Transverse colon (tissue), 4 donors: Measurements from ENCODE around the gene SDK1.

Experiments
- CTCF ChIP-seq, 5 experiments: fragments of 200-600 bp in 3 of 5; fragments of 450-650 bp in 2 of 5; sonication (generic) in 3 of 5; IDR thresholded peaks; 1 replicate in 2 of 5; 2 replicates in 3 of 5; pipeline ENCODE4 v1.5.1; 2016 to 2017; ENCODE audit warnings: antibody characterized with exemption in 5 of 5, inconsistent platforms in 3 of 5, mild to moderate bottlenecking in 2 of 5, moderate library complexity in 1 of 5
- EP300 ChIP-seq: sonication (generic); formaldehyde crosslinking; IDR thresholded peaks from one replicate; pipeline ENCODE4 v1.6.1; 2017; ENCODE audit warnings: antibody characterized with exemption, low read depth
- POLR2AphosphoS5 ChIP-seq, 3 donors: sonication (generic); formaldehyde crosslinking; IDR thresholded peaks; one replicate each; pipeline ENCODE4 v1.6.1; 2016; ENCODE audit warnings: antibody characterized with exemption in 3 of 3

DNA sequence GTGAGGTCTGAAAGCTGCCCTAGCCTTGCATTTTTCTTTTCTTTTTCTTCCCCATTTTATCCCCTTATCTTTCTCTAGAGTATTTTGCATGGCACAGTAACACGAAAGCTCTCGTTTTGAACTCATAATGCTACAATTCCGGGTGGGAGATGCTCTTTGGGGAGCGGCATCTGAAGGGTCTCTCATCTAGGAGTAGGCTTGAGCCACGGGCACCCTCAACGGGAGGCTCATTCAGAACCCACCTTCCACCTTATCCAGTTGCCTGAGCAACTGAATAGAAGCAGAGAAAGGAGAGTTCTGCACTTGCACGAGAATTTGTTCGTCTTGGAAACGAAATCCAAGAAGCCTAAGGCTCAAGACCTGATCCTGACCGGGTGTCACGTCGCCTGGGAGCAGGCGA is 777.5 kb downstream of the SDK1 start:
- no peak for TF ChIP-seq POLR2AphosphoS5 (IDR thresholded peaks at IDR 0.05)
- TF ChIP-seq EP300 = no peak
- TF ChIP-seq CTCF (IDR thresholded peaks at IDR 0.05) = no peak
